ENCODE results near the gene CA12.
A peak's percentile ranks its signal among the peaks of the same experiment; 100 is the strongest.

Gene CA12

DNA sequence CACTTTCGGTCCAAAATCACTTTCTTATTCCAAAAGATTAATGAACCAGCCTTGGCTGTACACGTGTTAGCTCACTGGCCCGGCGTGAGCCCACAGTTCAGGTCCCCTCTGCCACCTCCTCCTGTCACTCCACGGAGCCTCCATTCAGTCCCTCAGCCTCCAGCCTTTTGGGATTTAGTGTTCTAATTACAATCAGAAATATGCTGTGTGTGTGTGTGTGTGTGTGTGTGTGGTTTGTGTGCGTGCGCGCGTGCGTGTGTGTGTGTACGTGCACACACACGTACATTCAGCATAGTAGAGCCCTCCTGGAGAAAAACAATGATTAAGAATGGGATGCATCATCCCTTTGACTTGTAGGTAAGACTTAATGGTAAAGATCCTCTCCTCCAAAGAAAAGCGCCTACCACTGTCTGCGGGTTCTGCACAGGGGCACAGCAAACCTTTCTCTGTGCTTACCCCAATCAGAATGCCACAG is 801 bp downstream of the CA12 start:
- no peak for DNase-seq
- in situ Hi-C loops (cut with MboI; ENCODE audit: low pct_unique_long_range_greater_than_20kb, low sequenced_read_pairs): no loop called here

- no peak for DNase-seq
- in situ Hi-C loops (cut with MboI; ENCODE audit: low pct_unique_long_range_greater_than_20kb, low sequenced_read_pairs): no loop called here
Measured at GRCh38 chr15:63380151-63380807, 1.4 kb downstream of the CA12 start.

GRCh38 chr15:63379492-63380150 is 2.0 kb downstream of the CA12 start:
- in situ Hi-C loops (cut with MboI; ENCODE audit: low pct_unique_long_range_greater_than_20kb, low sequenced_read_pairs): no loop called here
- DNase-seq: no peak

GRCh38 chr15:63378946-63379345 is 2.7 kb downstream of the CA12 start:
- in situ Hi-C loops (cut with MboI; ENCODE audit: low pct_unique_long_range_greater_than_20kb, low sequenced_read_pairs): no loop called here
- no peak for DNase-seq

DNA sequence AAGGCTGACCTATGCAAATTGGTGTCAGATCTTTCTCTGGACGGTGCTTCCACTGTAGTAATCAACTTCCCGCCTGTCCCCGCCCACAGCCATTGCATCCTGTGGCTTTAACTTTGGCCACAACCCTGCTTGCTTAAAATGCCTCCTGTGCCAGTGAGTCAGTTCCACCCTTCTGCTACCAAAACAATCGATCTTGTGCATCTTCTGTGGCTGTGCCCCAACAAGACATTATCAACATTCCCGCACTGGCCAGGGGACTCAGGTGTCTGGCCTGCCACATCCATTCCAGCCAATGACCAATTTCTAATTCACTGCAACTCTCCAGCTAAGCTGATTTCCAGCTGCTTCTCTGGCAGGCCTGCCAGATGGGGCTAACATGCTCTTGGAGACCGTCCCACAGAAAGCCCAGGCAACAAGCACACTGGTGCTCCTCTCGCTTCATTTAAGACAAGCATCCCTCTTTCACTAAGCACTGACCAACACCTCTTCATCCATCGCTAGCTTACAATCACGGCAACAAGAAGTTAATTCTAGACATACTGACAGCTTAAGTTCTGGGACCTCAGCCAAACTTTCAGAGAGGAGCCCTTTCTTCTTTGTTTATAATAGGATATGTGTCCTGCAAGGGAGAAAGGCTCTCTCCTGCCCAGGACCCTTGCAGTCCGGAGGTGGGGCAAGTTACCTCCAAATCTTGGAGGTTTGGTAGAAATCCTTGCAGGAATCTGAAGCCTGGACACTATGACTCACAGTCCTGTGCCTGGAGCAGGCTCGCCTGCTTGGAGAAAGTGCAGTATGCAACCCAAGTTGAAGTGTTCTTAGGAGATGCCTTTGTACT is 6.7 kb downstream of the CA12 start:
- DNase-seq: no peak

GRCh38 chr15:63373866-63374548 is 7.6 kb downstream of the CA12 start:
- in situ Hi-C loops (cut with MboI; ENCODE audit: low pct_unique_long_range_greater_than_20kb, low sequenced_read_pairs): no loop called here
- DNase-seq: no peak

More for the DNA sequence above, 6.7 kb downstream of the CA12 start:
- in situ Hi-C loops (cut with MboI; ENCODE audit: low pct_unique_long_range_greater_than_20kb, low sequenced_read_pairs): no loop called here

- in situ Hi-C loops (cut with MboI; ENCODE audit: low pct_unique_long_range_greater_than_20kb, low sequenced_read_pairs): no loop called here
Measured at GRCh38 chr15:63373330-63373729, 8.3 kb downstream of the CA12 start.

GRCh38 chr15:63372753-63373152 is 8.9 kb downstream of the CA12 start:
- DNase-seq: no peak
- in situ Hi-C loops (cut with MboI; ENCODE audit: low pct_unique_long_range_greater_than_20kb, low sequenced_read_pairs): no loop called here

More at GRCh38 chr15:63373330-63373729, 8.3 kb downstream of the CA12 start:
- DNase-seq: no peak

GRCh38 chr15:63372018-63372705 is 9.5 kb downstream of the CA12 start:
- peak; percentile 59 for DNase-seq
- in situ Hi-C loops (cut with MboI; ENCODE audit: low pct_unique_long_range_greater_than_20kb, low sequenced_read_pairs): no loop called here

DNA sequence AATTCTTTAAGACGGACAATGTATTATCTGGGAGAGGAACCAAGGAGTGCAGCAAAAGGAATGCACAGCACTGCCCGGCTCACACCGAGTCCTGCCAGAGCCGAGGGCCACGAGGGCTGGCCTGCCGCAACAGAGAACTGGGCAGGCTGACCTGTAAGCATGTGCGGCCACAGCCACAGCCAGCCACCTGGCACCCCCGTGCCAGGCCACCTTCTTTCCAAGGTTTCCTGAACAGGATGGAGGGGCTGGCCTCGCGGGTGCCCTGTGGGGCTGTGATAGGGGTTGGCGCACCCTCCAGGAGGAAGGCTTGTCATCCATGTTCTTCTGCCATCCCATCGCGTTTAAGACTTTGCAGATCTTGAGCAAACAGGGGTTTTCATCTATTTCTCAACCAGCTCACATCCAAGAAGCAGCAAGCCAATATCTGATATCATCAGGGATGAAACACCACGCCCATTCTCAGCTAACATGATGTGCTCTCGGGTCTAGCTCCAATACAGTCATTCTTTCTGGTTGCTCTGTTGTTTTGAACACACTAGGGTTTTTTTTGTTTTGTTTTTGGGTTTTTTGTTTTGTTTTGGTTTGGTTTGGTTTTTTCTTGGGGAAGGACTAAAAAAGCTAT is 10.2 kb downstream of the CA12 start:
- in situ Hi-C loops (cut with MboI; ENCODE audit: low pct_unique_long_range_greater_than_20kb, low sequenced_read_pairs): no loop called here
- DNase-seq: no peak

GRCh38 chr15:63370764-63371163 is 10.9 kb downstream of the CA12 start:
- no peak for DNase-seq
- in situ Hi-C loops (cut with MboI; ENCODE audit: low pct_unique_long_range_greater_than_20kb, low sequenced_read_pairs): no loop called here

GRCh38 chr15:63369781-63370180 is 11.9 kb downstream of the CA12 start:
- in situ Hi-C loops (cut with MboI; ENCODE audit: low pct_unique_long_range_greater_than_20kb, low sequenced_read_pairs): no loop called here

GRCh38 chr15:63369296-63369695 is 12.3 kb downstream of the CA12 start:
- no peak for DNase-seq
- in situ Hi-C loops (cut with MboI; ENCODE audit: low pct_unique_long_range_greater_than_20kb, low sequenced_read_pairs): no loop called here

More at GRCh38 chr15:63369781-63370180, 11.9 kb downstream of the CA12 start:
- no peak for DNase-seq

GRCh38 chr15:63368503-63368902 is 13.1 kb downstream of the CA12 start:
- DNase-seq: no peak
- in situ Hi-C loops (cut with MboI; ENCODE audit: low pct_unique_long_range_greater_than_20kb, low sequenced_read_pairs): no loop called here

GRCh38 chr15:63367900-63368299 is 13.7 kb downstream of the CA12 start:
- in situ Hi-C loops (cut with MboI; ENCODE audit: low pct_unique_long_range_greater_than_20kb, low sequenced_read_pairs): no loop called here
- no peak for DNase-seq

GRCh38 chr15:63367390-63367789 is 14.3 kb downstream of the CA12 start:
- DNase-seq: no peak
- in situ Hi-C loops (cut with MboI; ENCODE audit: low pct_unique_long_range_greater_than_20kb, low sequenced_read_pairs): no loop called here

DNA sequence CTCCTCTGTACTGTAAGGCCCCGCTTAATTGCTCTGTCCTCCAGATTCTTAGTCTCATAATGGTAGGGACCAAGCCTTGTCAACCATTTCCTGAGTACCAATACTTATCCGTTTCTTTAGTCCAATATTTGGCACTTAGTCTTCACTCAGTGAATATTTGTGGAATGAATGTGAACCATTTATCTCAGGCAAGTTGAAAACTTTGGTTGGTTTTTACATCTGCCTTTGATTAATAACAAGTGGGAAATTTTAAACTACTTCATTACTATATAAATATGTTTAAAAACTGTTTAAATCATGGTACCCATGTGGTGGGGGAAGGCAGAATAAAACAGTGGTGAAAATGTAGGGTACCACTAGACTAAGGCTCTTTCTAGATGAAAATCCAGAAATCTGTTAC is 15.2 kb downstream of the CA12 start:
- no peak for DNase-seq
- in situ Hi-C loops (cut with MboI; ENCODE audit: low pct_unique_long_range_greater_than_20kb, low sequenced_read_pairs): no loop called here

GRCh38 chr15:63365273-63365680 is 16.4 kb downstream of the CA12 start:
- DNase-seq: no peak
- in situ Hi-C loops (cut with MboI; ENCODE audit: low pct_unique_long_range_greater_than_20kb, low sequenced_read_pairs): no loop called here
